Endodermal cell (in vitro differentiated cells): ENCODE data around the gene CBX7. TPM values are rescaled to one million over a fixed set of nuclear protein-coding genes. Genes with fewer than 3 reads are reported as not detected.
"Not testable (repeated sequence)": the region's sequence is repeated elsewhere in the genome, so short reads cannot be mapped to it uniquely, and the experiment has no call there.

Experiments used
- DNase-seq: peaks from one replicate; pipeline ENCODE4 v3.0.0-alpha.2; 2017
- H3K27ac ChIP-seq: 2 replicates; pipeline ENCODE4 v1.5.1; 2013; ENCODE audit warnings: mild to moderate bottlenecking, low read depth, low read length, moderate library complexity
- H3K27me3 ChIP-seq: 2 replicates; pipeline ENCODE4 v1.6.1; 2013; ENCODE audit warnings: mild to moderate bottlenecking, low read length, moderate library complexity; ENCODE audit not compliant: insufficient read depth, control insufficient read depth, poor library complexity, severe bottlenecking
- H3K36me3 ChIP-seq: 2 replicates; pipeline ENCODE4 v1.7.0; 2013; ENCODE audit warnings: mild to moderate bottlenecking, low read length, moderate library complexity; ENCODE audit not compliant: control insufficient read depth, insufficient read depth
- H3K4me1 ChIP-seq: one replicate; pipeline ENCODE4 v1.7.0; 2013; ENCODE audit warnings: low read length; ENCODE audit not compliant: control insufficient read depth, insufficient read depth
- H3K4me3 ChIP-seq: 2 replicates; pipeline ENCODE4 v1.5.1; 2013; ENCODE audit warnings: mild to moderate bottlenecking, low read length, moderate library complexity
- H3K9ac ChIP-seq: 2 replicates; pipeline ENCODE4 v1.6.1; 2013; ENCODE audit warnings: mild to moderate bottlenecking, low read length, moderate library complexity; ENCODE audit not compliant: poor library complexity, severe bottlenecking; ENCODE audit errors: extremely low read depth
- H3K9me3 ChIP-seq: 2 replicates; pipeline ENCODE4 v1.6.1; 2013; ENCODE audit warnings: mild to moderate bottlenecking, low read length, moderate library complexity; ENCODE audit not compliant: control insufficient read depth
- H3K27ac Mint-ChIP-seq: 2 replicates; pipeline ENCODE4 v1.8.0; 2020; ENCODE audit warnings: mixed read lengths
- H3K27me3 Mint-ChIP-seq: 2 replicates; pipeline ENCODE4 v1.8.0; 2021; ENCODE audit warnings: mild to moderate bottlenecking, mixed read lengths; ENCODE audit not compliant: insufficient read depth
- H3K36me3 Mint-ChIP-seq: 2 replicates; pipeline ENCODE4 v1.8.0; 2020; ENCODE audit warnings: low read depth, mixed read lengths
- H3K4me1 Mint-ChIP-seq: 2 replicates; pipeline ENCODE4 v1.8.0; 2020; ENCODE audit warnings: mixed read lengths
- H3K4me3 Mint-ChIP-seq: 2 replicates; pipeline ENCODE4 v1.8.0; 2020; ENCODE audit warnings: mild to moderate bottlenecking, moderate library complexity, mixed read lengths
- H3K9me3 Mint-ChIP-seq: 2 replicates; pipeline ENCODE4 v1.8.0; 2020; ENCODE audit warnings: mild to moderate bottlenecking, mixed read lengths
- CTCF ChIP-seq: fragments of 200-600 bp; sonication (generic); conservative IDR thresholded peaks from 2 replicates; pipeline ENCODE4 v1.5.0; 2021; ENCODE audit warnings: antibody characterized with exemption, mild to moderate bottlenecking
- WGBS, 2 experiments: methylation state at CpG; one replicate each; pipeline versions ENCODE4 v1.1.5 to v1.1.7; 2013; ENCODE audit warnings: missing lambda C conversion rate in 2 of 2, mixed read lengths in 1 of 2; ENCODE audit not compliant: insufficient coverage in 1 of 2, insufficient read length in 1 of 2; 5-methylcytosine and 5-hydroxymethylcytosine counted together
- total RNA-seq, 2 donors: library from RNA; stranded (reverse); fragmentation: NEBNext Ultra II Directional in 1 of 2; extraction: Animal tissue kit (Norgen Biotek cat#: 25700) in 1 of 2; gene quantifications; 2 replicates in 1 of 2; 3 replicates in 1 of 2; pipeline ENCODE4 v1.2.1, GENCODE V29; 2021

CBX7 gene
- total RNA-seq, 2 donors from 2014 or later: 14.2 to 22.0 TPM

GRCh38 chr22:39166547-39166946, 14.1 kb upstream of the CBX7 start:
- peaks cover 2% of the 10 kb centered on the region for H3K4me1 ChIP-seq
- Mint-ChIP-seq H3K4me3 (no peak overlapping the region), H3K4me1 (peaks cover 10% of the 10 kb centered on the region), H3K27ac (no peak overlapping the region), H3K36me3 (no peaks in the 10 kb centered on the region), H3K27me3 (no peaks in the 10 kb centered on the region), H3K9me3 (peaks cover 18% of the 10 kb centered on the region)
- H3K27ac ChIP-seq: no peak overlapping the region
- H3K9me3 ChIP-seq: no peaks in the 10 kb centered on the region
- no peak overlapping the region for H3K9ac ChIP-seq
- H3K27me3 ChIP-seq: no peaks in the 10 kb centered on the region
- H3K36me3 ChIP-seq: no peaks in the 10 kb centered on the region
- TF ChIP-seq CTCF: no peak
- no peak overlapping the region for H3K4me3 ChIP-seq
- DNase-seq: no peak
- 92 to 93% methylated on average over 2 to 5 of the region's 5 CpGs for WGBS, 2 experiments

- H3K9me3 Mint-ChIP-seq, H3K4me3 ChIP-seq, H3K27ac Mint-ChIP-seq, H3K4me1 Mint-ChIP-seq, H3K27ac ChIP-seq, H3K4me1 ChIP-seq, DNase-seq, H3K9me3 ChIP-seq, H3K4me3 Mint-ChIP-seq, H3K9ac ChIP-seq, H3K36me3 ChIP-seq, H3K36me3 Mint-ChIP-seq: not testable (repeated sequence)
- WGBS, 2 experiments: 86 to 97% methylated on average over 1 to 8 of the region's 8 CpGs
- peaks cover 25% of the 10 kb centered on the region for H3K27me3 ChIP-seq
- H3K27me3 Mint-ChIP-seq: peaks cover 28% of the 10 kb centered on the region
Measured at GRCh38 chr22:39156093-39156492, 3.6 kb upstream of the CBX7 start.

- H3K36me3 ChIP-seq: no peaks in the 10 kb centered on the region
- Mint-ChIP-seq H3K27ac (no peak overlapping the region), H3K36me3 (no peaks in the 10 kb centered on the region), H3K4me3 (no peak overlapping the region), H3K9me3 (no peaks in the 10 kb centered on the region), H3K27me3 (peaks cover 28% of the 10 kb centered on the region), H3K4me1 (peaks cover 3% of the 10 kb centered on the region)
- 87 to 90% methylated on average over 14 to 18 of the region's 18 CpGs for WGBS, 2 experiments
- H3K4me1 ChIP-seq: no peaks in the 10 kb centered on the region
- TF ChIP-seq CTCF: no peak
- no peak overlapping the region for H3K4me3 ChIP-seq
- no peak overlapping the region for H3K27ac ChIP-seq
- H3K9ac ChIP-seq: no peak overlapping the region
- H3K9me3 ChIP-seq: no peaks in the 10 kb centered on the region
- H3K27me3 ChIP-seq: peaks cover 25% of the 10 kb centered on the region
- DNase-seq: no peak
Measured at GRCh38 chr22:39155421-39155820, 2.9 kb upstream of the CBX7 start.

- Histone ChIP-seq H3K36me3 (no peaks in the 10 kb centered on the region), H3K9ac (peak overlapping the region; percentile 48), H3K27me3 (peaks cover 25% of the 10 kb centered on the region), H3K4me1 (peaks cover 5% of the 10 kb centered on the region), H3K27ac (no peak overlapping the region), H3K4me3 (peak overlapping the region; percentile 78), H3K9me3 (no peaks in the 10 kb centered on the region)
- Mint-ChIP-seq H3K4me1 (peaks cover 3% of the 10 kb centered on the region), H3K27me3 (peaks cover 28% of the 10 kb centered on the region), H3K27ac (peak overlapping the region; percentile 83), H3K9me3 (no peaks in the 10 kb centered on the region), H3K4me3 (peak overlapping the region; percentile 67), H3K36me3 (no peaks in the 10 kb centered on the region)
- WGBS, 2 experiments: 8 to 12% methylated on average over 2 to 43 of the region's 43 CpGs
- DNase-seq: peak; percentile 68
- no peak for TF ChIP-seq CTCF
Measured at GRCh38 chr22:39153220-39153717, 789 bp upstream of the CBX7 start.
